WTC11 (cell line): ENCODE measurements around the gene HSD17B12. TPM values are rescaled to one million over a fixed set of nuclear protein-coding genes. Genes with fewer than 3 reads are reported as not detected.
A peak's percentile ranks its signal among the peaks of the same experiment; 100 is the strongest.

Source experiments
- ATAC-seq: fragments of 200-7000 bp; cut with Tn5 transposase; 2 replicates; pipeline ENCODE4 v1.10.0; 2021; ENCODE audit warnings: mild to moderate bottlenecking, moderate library complexity
- CTCF ChIA-PET: fragments of 300-600 bp; sonication (Branson Sonifier 250); formaldehyde crosslinking; loops from one replicate; lab custom pipeline; 2021; ENCODE audit warnings: antibody characterized with exemption; lab: Charles Lee
- POLR2A ChIA-PET: fragments of 350-600 bp; sonication (Branson Sonifier 250); formaldehyde crosslinking; loops from one replicate; lab custom pipeline; 2021; ENCODE audit warnings: antibody characterized with exemption; lab: Charles Lee
- DNase-seq: peaks from one replicate; pipeline ENCODE4 v3.0.0; 2021; ENCODE audit warnings: low spot score
- H3K27ac Mint-ChIP-seq: 2 replicates; pipeline ENCODE4 v1.8.0; 2021; ENCODE audit warnings: mixed read lengths
- H3K27me3 Mint-ChIP-seq: 2 replicates; pipeline ENCODE4 v1.8.0; 2021; ENCODE audit warnings: low read depth, mild to moderate bottlenecking, moderate library complexity, mixed read lengths
- H3K36me3 Mint-ChIP-seq: 2 replicates; pipeline ENCODE4 v1.8.0; 2021; ENCODE audit warnings: mixed read lengths
- H3K4me1 Mint-ChIP-seq: 2 replicates; pipeline ENCODE4 v1.8.0; 2022; ENCODE audit warnings: mixed read lengths
- H3K4me3 Mint-ChIP-seq: 2 replicates; pipeline ENCODE4 v1.8.0; 2021; ENCODE audit warnings: mild to moderate bottlenecking, moderate library complexity, mixed read lengths
- H3K9me3 Mint-ChIP-seq: 2 replicates; pipeline ENCODE4 v1.8.0; 2021; ENCODE audit warnings: mixed read lengths
- ETV6 ChIP-seq: sonication (generic); formaldehyde crosslinking; IDR thresholded peaks from 2 replicates; pipeline ENCODE4 v1.8.1; 2022; ENCODE audit warnings: mild to moderate bottlenecking, missing genetic modification reagents
- IRF2 ChIP-seq: sonication (generic); formaldehyde crosslinking; IDR thresholded peaks from 2 replicates; pipeline ENCODE4 v1.8.0; 2022; ENCODE audit warnings: low read depth, missing genetic modification reagents, borderline replicate concordance
- MXD4 ChIP-seq: fragments of 250-450 bp; sonication (Bioruptor Pico); IDR thresholded peaks from 2 replicates; pipeline ENCODE4 v1.8.0; 2021; ENCODE audit warnings: mild to moderate bottlenecking, moderate library complexity, borderline replicate concordance
- MYBL2 ChIP-seq: sonication (generic); formaldehyde crosslinking; IDR thresholded peaks from 2 replicates; pipeline ENCODE4 v1.8.1; 2023; ENCODE audit warnings: mild to moderate bottlenecking, moderate library complexity, missing genetic modification reagents
- NFYB ChIP-seq: sonication (generic); formaldehyde crosslinking; conservative IDR thresholded peaks from 2 replicates; pipeline ENCODE4 v1.8.0; 2022; ENCODE audit warnings: low read depth, missing genetic modification reagents
- NR3C1 ChIP-seq: sonication (generic); formaldehyde crosslinking; conservative IDR thresholded peaks from 2 replicates; pipeline ENCODE4 v1.8.1; 2023; ENCODE audit warnings: low read depth, mild to moderate bottlenecking, missing genetic modification reagents
- PRRX2 ChIP-seq: fragments of 250-450 bp; sonication (Bioruptor Pico); IDR thresholded peaks from 2 replicates; pipeline ENCODE4 v1.8.0; 2021; ENCODE audit warnings: mild to moderate bottlenecking
- SOX15 ChIP-seq: fragments of 250-450 bp; sonication (Bioruptor Pico); IDR thresholded peaks from 2 replicates; pipeline ENCODE4 v1.9.0; 2021; ENCODE audit warnings: mild to moderate bottlenecking
- TCF7 ChIP-seq: sonication (generic); formaldehyde crosslinking; IDR thresholded peaks from 2 replicates; pipeline ENCODE4 v1.8.0; 2022; ENCODE audit warnings: mild to moderate bottlenecking, low read depth, missing genetic modification reagents, moderate library complexity
- TEAD1 ChIP-seq: sonication (generic); formaldehyde crosslinking; IDR thresholded peaks from 2 replicates; pipeline ENCODE4 v1.8.0; 2022; ENCODE audit warnings: mild to moderate bottlenecking, missing genetic modification reagents
- ZNF232 ChIP-seq: sonication (generic); formaldehyde crosslinking; IDR thresholded peaks from 2 replicates; pipeline ENCODE4 v1.8.0; 2022; ENCODE audit warnings: mild to moderate bottlenecking, missing genetic modification reagents
- total RNA-seq: library from RNA; stranded (reverse); gene quantifications from 3 replicates; pipeline ENCODE4 v1.2.3, GENCODE V29; 2021
- TF ChIP-seq, protein P1 (sequence below): sonication (generic); formaldehyde crosslinking; IDR thresholded peaks from 2 replicates; pipeline ENCODE4 v1.8.0; 2023; ENCODE audit warnings: missing genetic modification reagents, mild to moderate bottlenecking, borderline replicate concordance
- TF ChIP-seq, protein P2 (sequence below): sonication (generic); formaldehyde crosslinking; IDR thresholded peaks from 2 replicates; pipeline ENCODE4 v1.8.1; 2023; ENCODE audit warnings: mild to moderate bottlenecking, missing genetic modification reagents, borderline replicate concordance
- TF ChIP-seq, protein P3 (sequence below): sonication (generic); formaldehyde crosslinking; IDR thresholded peaks from 2 replicates; pipeline ENCODE4 v1.8.1; 2023; ENCODE audit warnings: mild to moderate bottlenecking, missing genetic modification reagents, moderate library complexity
- TF ChIP-seq, protein P4 (sequence below): fragments of 250-450 bp; sonication (Bioruptor Pico); IDR thresholded peaks from 2 replicates; pipeline ENCODE4 v1.8.0; 2021; ENCODE audit warnings: mild to moderate bottlenecking
- TF ChIP-seq, protein P5 (sequence below): sonication (generic); formaldehyde crosslinking; IDR thresholded peaks from 2 replicates; pipeline ENCODE4 v1.8.1; 2023; ENCODE audit warnings: mild to moderate bottlenecking, missing genetic modification reagents
- TF ChIP-seq, protein P6 (sequence below): sonication (generic); formaldehyde crosslinking; IDR thresholded peaks from 2 replicates; pipeline ENCODE4 v1.8.0; 2022; ENCODE audit warnings: mild to moderate bottlenecking, missing genetic modification reagents
- TF ChIP-seq, protein P7 (sequence below): sonication (generic); formaldehyde crosslinking; IDR thresholded peaks from 2 replicates; pipeline ENCODE4 v1.8.1; 2023; ENCODE audit warnings: mild to moderate bottlenecking, missing genetic modification reagents

HSD17B12 gene
- total RNA-seq, 1 experiment from 2014 or later, result 149 TPM

DNA sequence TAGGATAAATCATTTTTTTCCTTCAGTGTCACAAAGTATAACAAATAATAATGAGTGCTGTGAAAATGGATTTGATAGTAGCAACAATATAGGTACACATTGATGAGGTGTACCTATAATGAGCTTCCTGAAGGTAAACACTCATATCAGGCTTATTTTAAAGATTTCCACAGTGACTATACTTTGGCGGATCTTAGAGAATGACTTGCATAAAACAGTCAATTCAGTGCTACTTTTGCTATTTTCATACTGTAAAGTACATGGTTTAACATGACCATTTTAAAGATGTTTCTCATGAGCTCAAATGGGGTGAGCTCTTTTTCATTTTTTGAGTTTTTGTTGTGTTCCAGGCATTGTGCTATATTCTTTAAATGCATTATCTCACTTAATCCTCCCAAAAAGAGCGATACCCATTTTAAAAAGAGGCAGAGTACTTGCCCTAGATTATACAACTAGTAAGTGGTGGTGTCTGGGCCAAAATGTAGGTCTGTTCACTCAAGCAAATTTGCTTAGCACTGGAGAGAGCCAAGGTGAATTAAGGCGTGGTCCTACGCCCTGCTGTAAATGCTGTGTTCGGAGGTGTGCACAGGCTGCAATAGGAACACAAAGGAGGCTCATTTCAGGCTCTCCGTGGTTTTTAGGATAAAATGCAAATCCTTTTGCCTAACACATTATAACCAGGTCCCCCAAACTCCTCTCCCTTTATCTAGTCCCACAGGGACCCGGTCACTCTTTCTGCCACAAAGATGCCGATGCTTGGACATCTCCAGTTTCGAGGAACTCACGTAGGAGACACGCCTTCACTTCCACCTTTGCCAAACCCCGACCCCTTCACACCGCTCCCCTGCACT lies 199.5 kb downstream of the HSD17B12 start:
- CTCF ChIA-PET, result interaction anchor here (1.2 to 1.4 kb wide), 2 partner anchors 10 kb away, joined by 4 to 11 read pairs; no protein-coding TSS in a partner anchor
- peaks cover 3% of the 10 kb centered on the region for H3K9me3 Mint-ChIP-seq
- no peak for DNase-seq
- peak overlapping the region; percentile 79 for H3K4me3 Mint-ChIP-seq
- TF ChIP-seq MYBL2 (CRISPR knock-in tag) (no peak), IRF2 (CRISPR knock-in tag) (no peak), PRRX2 (CRISPR knock-in tag) (no peak), ZNF232 (0 out of 2 replicates have a peak, but pooled peaks have one; percentile 36), TCF7 (CRISPR knock-in tag) (no peak)
- TF ChIP-seq, all 79 proteins: peak for 1
- H3K36me3 Mint-ChIP-seq, result no peaks in the 10 kb centered on the region
- POLR2A ChIA-PET, result no interaction called here
- H3K4me1 Mint-ChIP-seq, result peaks cover 9% of the 10 kb centered on the region
- H3K27me3 Mint-ChIP-seq, result peaks cover 70% of the 10 kb centered on the region
- H3K27ac Mint-ChIP-seq, result no peak overlapping the region
- no peak for ATAC-seq

DNA sequence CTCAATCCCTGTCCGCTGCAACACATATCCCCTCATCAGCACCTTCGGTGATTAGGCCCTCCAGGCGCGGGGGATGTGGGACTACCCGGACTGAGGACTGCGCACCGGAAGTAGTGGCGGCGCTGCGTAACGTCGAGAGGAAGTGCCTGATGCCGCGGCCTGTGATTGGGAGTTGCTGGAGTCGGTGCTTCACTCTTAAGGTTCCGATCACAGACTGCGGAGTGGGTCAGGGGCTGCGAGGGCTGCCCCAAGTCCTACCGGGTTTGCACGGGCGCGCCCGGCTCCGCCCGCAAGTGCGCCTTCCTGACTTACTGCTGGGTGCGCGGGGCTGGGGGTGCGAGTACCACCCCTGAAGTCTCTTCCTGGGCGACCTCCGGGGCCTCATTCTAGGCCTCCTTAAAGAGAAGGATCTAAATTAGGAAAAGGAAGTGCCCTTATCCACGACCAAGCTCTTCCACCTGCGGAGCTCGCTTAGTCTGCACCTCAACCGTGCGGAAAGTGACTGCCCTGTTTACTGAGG lies 200.2 kb downstream of the HSD17B12 start, which contains the start of gene ALKBH3:
Gene ALKBH3 (plus strand): TSS at position 192 of the 520 bp plus-strand sequence. CDS start 1,822 bp downstream, outside the sequence.
- H3K9me3 Mint-ChIP-seq, result peaks cover 3% of the 10 kb centered on the region
- ChIA-PET POLR2A (no interaction called here), CTCF (interaction anchor here (1.2 to 1.4 kb wide), 2 partner anchors 9 to 29 kb away, joined by 3 to 11 read pairs; no protein-coding TSS in a partner anchor)
- ATAC-seq (peak; percentile 98), DNase-seq (peak; percentile 87)
- no peaks in the 10 kb centered on the region for H3K36me3 Mint-ChIP-seq
- H3K4me1 Mint-ChIP-seq, result peaks cover 9% of the 10 kb centered on the region
- peaks cover 63% of the 10 kb centered on the region for H3K27me3 Mint-ChIP-seq
- no peak within 1 kb of the TSS; the same call in 1 of the 2 replicates for H3K27ac Mint-ChIP-seq
- H3K4me3 Mint-ChIP-seq, result peak within 1 kb of the TSS; percentile 79
- peak; percentile 92 for TF ChIP-seq NFYB (CRISPR knock-in tag)
- TF ChIP-seq, protein P1, sequence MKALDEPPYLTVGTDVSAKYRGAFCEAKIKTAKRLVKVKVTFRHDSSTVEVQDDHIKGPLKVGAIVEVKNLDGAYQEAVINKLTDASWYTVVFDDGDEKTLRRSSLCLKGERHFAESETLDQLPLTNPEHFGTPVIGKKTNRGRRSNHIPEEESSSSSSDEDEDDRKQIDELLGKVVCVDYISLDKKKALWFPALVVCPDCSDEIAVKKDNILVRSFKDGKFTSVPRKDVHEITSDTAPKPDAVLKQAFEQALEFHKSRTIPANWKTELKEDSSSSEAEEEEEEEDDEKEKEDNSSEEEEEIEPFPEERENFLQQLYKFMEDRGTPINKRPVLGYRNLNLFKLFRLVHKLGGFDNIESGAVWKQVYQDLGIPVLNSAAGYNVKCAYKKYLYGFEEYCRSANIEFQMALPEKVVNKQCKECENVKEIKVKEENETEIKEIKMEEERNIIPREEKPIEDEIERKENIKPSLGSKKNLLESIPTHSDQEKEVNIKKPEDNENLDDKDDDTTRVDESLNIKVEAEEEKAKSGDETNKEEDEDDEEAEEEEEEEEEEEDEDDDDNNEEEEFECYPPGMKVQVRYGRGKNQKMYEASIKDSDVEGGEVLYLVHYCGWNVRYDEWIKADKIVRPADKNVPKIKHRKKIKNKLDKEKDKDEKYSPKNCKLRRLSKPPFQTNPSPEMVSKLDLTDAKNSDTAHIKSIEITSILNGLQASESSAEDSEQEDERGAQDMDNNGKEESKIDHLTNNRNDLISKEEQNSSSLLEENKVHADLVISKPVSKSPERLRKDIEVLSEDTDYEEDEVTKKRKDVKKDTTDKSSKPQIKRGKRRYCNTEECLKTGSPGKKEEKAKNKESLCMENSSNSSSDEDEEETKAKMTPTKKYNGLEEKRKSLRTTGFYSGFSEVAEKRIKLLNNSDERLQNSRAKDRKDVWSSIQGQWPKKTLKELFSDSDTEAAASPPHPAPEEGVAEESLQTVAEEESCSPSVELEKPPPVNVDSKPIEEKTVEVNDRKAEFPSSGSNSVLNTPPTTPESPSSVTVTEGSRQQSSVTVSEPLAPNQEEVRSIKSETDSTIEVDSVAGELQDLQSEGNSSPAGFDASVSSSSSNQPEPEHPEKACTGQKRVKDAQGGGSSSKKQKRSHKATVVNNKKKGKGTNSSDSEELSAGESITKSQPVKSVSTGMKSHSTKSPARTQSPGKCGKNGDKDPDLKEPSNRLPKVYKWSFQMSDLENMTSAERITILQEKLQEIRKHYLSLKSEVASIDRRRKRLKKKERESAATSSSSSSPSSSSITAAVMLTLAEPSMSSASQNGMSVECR (CRISPR knock-in tag), result 0 out of 2 replicates have a peak, but pooled peaks have one; percentile 76
- TF ChIP-seq, protein P2, sequence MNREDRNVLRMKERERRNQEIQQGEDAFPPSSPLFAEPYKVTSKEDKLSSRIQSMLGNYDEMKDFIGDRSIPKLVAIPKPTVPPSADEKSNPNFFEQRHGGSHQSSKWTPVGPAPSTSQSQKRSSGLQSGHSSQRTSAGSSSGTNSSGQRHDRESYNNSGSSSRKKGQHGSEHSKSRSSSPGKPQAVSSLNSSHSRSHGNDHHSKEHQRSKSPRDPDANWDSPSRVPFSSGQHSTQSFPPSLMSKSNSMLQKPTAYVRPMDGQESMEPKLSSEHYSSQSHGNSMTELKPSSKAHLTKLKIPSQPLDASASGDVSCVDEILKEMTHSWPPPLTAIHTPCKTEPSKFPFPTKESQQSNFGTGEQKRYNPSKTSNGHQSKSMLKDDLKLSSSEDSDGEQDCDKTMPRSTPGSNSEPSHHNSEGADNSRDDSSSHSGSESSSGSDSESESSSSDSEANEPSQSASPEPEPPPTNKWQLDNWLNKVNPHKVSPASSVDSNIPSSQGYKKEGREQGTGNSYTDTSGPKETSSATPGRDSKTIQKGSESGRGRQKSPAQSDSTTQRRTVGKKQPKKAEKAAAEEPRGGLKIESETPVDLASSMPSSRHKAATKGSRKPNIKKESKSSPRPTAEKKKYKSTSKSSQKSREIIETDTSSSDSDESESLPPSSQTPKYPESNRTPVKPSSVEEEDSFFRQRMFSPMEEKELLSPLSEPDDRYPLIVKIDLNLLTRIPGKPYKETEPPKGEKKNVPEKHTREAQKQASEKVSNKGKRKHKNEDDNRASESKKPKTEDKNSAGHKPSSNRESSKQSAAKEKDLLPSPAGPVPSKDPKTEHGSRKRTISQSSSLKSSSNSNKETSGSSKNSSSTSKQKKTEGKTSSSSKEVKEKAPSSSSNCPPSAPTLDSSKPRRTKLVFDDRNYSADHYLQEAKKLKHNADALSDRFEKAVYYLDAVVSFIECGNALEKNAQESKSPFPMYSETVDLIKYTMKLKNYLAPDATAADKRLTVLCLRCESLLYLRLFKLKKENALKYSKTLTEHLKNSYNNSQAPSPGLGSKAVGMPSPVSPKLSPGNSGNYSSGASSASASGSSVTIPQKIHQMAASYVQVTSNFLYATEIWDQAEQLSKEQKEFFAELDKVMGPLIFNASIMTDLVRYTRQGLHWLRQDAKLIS, result no peak
- TF ChIP-seq, protein P3, sequence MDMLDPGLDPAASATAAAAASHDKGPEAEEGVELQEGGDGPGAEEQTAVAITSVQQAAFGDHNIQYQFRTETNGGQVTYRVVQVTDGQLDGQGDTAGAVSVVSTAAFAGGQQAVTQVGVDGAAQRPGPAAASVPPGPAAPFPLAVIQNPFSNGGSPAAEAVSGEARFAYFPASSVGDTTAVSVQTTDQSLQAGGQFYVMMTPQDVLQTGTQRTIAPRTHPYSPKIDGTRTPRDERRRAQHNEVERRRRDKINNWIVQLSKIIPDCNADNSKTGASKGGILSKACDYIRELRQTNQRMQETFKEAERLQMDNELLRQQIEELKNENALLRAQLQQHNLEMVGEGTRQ (CRISPR knock-in tag), result no peak
- peak; percentile 78; the same call in 1 of the 2 replicates for TF ChIP-seq ETV6 (CRISPR knock-in tag)
- TF ChIP-seq, protein P4, sequence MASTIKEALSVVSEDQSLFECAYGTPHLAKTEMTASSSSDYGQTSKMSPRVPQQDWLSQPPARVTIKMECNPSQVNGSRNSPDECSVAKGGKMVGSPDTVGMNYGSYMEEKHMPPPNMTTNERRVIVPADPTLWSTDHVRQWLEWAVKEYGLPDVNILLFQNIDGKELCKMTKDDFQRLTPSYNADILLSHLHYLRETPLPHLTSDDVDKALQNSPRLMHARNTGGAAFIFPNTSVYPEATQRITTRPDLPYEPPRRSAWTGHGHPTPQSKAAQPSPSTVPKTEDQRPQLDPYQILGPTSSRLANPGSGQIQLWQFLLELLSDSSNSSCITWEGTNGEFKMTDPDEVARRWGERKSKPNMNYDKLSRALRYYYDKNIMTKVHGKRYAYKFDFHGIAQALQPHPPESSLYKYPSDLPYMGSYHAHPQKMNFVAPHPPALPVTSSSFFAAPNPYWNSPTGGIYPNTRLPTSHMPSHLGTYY, result peak; percentile 69; the same call in 1 of the 2 replicates
- TF ChIP-seq, protein P5, sequence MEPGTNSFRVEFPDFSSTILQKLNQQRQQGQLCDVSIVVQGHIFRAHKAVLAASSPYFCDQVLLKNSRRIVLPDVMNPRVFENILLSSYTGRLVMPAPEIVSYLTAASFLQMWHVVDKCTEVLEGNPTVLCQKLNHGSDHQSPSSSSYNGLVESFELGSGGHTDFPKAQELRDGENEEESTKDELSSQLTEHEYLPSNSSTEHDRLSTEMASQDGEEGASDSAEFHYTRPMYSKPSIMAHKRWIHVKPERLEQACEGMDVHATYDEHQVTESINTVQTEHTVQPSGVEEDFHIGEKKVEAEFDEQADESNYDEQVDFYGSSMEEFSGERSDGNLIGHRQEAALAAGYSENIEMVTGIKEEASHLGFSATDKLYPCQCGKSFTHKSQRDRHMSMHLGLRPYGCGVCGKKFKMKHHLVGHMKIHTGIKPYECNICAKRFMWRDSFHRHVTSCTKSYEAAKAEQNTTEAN (CRISPR knock-in tag), result 0 out of 2 replicates have a peak, but pooled peaks have one; percentile 53
- TF ChIP-seq MXD4, result peak; percentile 69; the same call in 1 of the 2 replicates
- peak; percentile 88 for TF ChIP-seq TEAD1 (CRISPR knock-in tag)
- TF ChIP-seq, protein P6, sequence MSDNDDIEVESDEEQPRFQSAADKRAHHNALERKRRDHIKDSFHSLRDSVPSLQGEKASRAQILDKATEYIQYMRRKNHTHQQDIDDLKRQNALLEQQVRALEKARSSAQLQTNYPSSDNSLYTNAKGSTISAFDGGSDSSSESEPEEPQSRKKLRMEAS (CRISPR knock-in tag), result peak; percentile 71
- TF ChIP-seq SOX15 (CRISPR knock-in tag), result no peak
- TF ChIP-seq, protein P7, sequence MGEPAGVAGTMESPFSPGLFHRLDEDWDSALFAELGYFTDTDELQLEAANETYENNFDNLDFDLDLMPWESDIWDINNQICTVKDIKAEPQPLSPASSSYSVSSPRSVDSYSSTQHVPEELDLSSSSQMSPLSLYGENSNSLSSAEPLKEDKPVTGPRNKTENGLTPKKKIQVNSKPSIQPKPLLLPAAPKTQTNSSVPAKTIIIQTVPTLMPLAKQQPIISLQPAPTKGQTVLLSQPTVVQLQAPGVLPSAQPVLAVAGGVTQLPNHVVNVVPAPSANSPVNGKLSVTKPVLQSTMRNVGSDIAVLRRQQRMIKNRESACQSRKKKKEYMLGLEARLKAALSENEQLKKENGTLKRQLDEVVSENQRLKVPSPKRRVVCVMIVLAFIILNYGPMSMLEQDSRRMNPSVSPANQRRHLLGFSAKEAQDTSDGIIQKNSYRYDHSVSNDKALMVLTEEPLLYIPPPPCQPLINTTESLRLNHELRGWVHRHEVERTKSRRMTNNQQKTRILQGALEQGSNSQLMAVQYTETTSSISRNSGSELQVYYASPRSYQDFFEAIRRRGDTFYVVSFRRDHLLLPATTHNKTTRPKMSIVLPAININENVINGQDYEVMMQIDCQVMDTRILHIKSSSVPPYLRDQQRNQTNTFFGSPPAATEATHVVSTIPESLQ (CRISPR knock-in tag), result no peak
- 0 out of 2 replicates have a peak, but pooled peaks have one; percentile 26 for TF ChIP-seq MYBL2 (CRISPR knock-in tag)
- TF ChIP-seq NR3C1 (CRISPR knock-in tag), result no peak
